ENCODE data around the gene DLG1.

DNA sequence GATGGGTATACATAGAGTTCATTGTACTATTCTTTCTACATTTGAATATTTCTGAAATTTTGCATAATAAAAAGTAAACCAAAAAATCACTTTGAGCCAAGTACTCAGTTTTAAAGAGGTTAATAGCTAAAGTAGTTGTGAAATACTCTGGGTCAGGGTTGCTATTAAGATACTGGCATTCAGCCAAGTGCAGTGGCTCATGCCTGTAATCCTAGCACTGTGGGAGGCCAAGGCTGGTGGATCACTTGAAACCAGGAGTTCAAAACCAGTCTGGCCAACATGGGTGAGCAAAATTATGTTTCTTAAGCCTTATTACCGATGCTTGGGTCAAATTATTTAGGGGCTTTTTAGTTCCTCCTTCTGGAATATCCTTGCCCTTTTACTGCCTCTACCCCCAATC lies 146.8 kb downstream of the DLG1 start:
- TF ChIP-seq CTCF (IDR thresholded peaks at IDR 0.05) = no peak
- TF ChIP-seq POLR2A (IDR thresholded peaks at IDR 0.05) = no peak
